GM23248 (cell line): Measurements from ENCODE around the gene PYCR2. TPM values are rescaled to one million over a fixed set of nuclear protein-coding genes. Genes with fewer than 3 reads are reported as not detected.
"Not testable (repeated sequence)": the region's sequence is repeated elsewhere in the genome, so short reads cannot be mapped to it uniquely, and the experiment has no call there.

ENCODE experiments used
- DNase-seq: peaks from one replicate; pipeline ENCODE4 v3.0.0-alpha.2; 2015
- H2AFZ ChIP-seq: fragments of 200-600 bp; sonication (generic); 2 replicates; pipeline ENCODE4 v1.6.1; 2016; ENCODE audit warnings: antibody characterized with exemption
- H3F3A ChIP-seq: fragments of 200-600 bp; sonication (generic); 2 replicates; pipeline ENCODE4 v1.6.1; 2016; ENCODE audit warnings: mild to moderate bottlenecking, antibody characterized with exemption, mixed run types; ENCODE audit not compliant: insufficient read depth
- H3K27ac ChIP-seq: fragments of 200-600 bp; sonication (generic); 2 replicates; pipeline ENCODE4 v1.5.1; 2016; ENCODE audit warnings: mild to moderate bottlenecking
- H3K27me3 ChIP-seq: fragments of 200-600 bp; sonication (generic); replicated peaks from 2 replicates; pipeline ENCODE4 v1.6.1; 2016; ENCODE audit warnings: mild to moderate bottlenecking; ENCODE audit not compliant: insufficient read depth
- H3K36me3 ChIP-seq: fragments of 200-600 bp; sonication (generic); 2 replicates; pipeline ENCODE4 v1.6.1; 2016; ENCODE audit warnings: low read depth, mild to moderate bottlenecking
- H3K4me1 ChIP-seq: fragments of 200-600 bp; sonication (generic); 2 replicates; pipeline ENCODE4 v1.6.1; 2016; ENCODE audit warnings: mild to moderate bottlenecking; ENCODE audit not compliant: insufficient read depth
- H3K4me2 ChIP-seq: fragments of 200-600 bp; sonication (generic); one replicate; pipeline ENCODE4 v1.6.1; 2016; ENCODE audit warnings: mild to moderate bottlenecking; ENCODE audit not compliant: unreplicated experiment
- H3K4me3 ChIP-seq: fragments of 200-600 bp; sonication (generic); 2 replicates; pipeline ENCODE4 v1.5.1; 2016; ENCODE audit warnings: mild to moderate bottlenecking
- H3K79me2 ChIP-seq: fragments of 200-600 bp; sonication (generic); 2 replicates; pipeline ENCODE4 v1.6.1; 2016; ENCODE audit warnings: mild to moderate bottlenecking; ENCODE audit not compliant: insufficient read depth
- H3K9ac ChIP-seq: fragments of 200-600 bp; sonication (generic); 2 replicates; pipeline ENCODE4 v1.6.1; 2016; ENCODE audit warnings: mild to moderate bottlenecking
- H3K9me2 ChIP-seq: fragments of 200-600 bp; sonication (generic); 2 replicates; pipeline ENCODE4 v1.6.1; 2016; ENCODE audit warnings: mixed run types, mild to moderate bottlenecking, moderate library complexity; ENCODE audit not compliant: insufficient read depth
- H3K9me3 ChIP-seq: fragments of 200-600 bp; sonication (generic); one replicate; pipeline ENCODE4 v1.6.1; 2017; ENCODE audit warnings: low read depth
- H4K20me1 ChIP-seq: fragments of 200-600 bp; sonication (generic); 2 replicates; pipeline ENCODE4 v1.6.0; 2016; ENCODE audit not compliant: insufficient read depth
- EZH2 ChIP-seq: fragments of 200-600 bp; sonication (generic); IDR thresholded peaks from 2 replicates; pipeline ENCODE4 v1.6.1; 2018; ENCODE audit warnings: antibody characterized with exemption, mild to moderate bottlenecking; ENCODE audit not compliant: insufficient read depth, poor library complexity, severe bottlenecking
- EZH2phosphoT487 ChIP-seq: fragments of 200-600 bp; sonication (generic); IDR thresholded peaks from 2 replicates; pipeline ENCODE4 v1.6.1; 2018; ENCODE audit warnings: antibody characterized with exemption, moderate library complexity, mild to moderate bottlenecking, low read depth; ENCODE audit not compliant: insufficient read depth
- WGBS, 2 experiments: methylation state at CpG; one replicate each; pipeline ENCODE4 v1.1.6; 2015 to 2017; ENCODE audit warnings: low lambda C conversion rate in 2 of 2, low coverage in 1 of 2; ENCODE audit errors: missing lambda C conversion rate in 2 of 2; 5-methylcytosine and 5-hydroxymethylcytosine counted together
- in situ Hi-C: fragments of 300-500 bp; cut with MboI; formaldehyde crosslinking; loops from 2 replicates; pipeline ENCODE4 v1.15.0; 2020
- polyA plus RNA-seq: library from polyadenylated mRNA; unstranded; fragments of >200 nt; fragmentation: Nextera tagmentation; extraction: Ambion mirVana; gene quantifications from 2 replicates; pipeline ENCODE4 v1.2.1, GENCODE V29; 2016
- total RNA-seq: library from RNA; depleted of rRNA; stranded (reverse); fragments of >200 nt; shearing (Covaris generic); gene quantifications from 2 replicates; pipeline ENCODE4 v1.2.3, GENCODE V29; 2014

PYCR2 gene
- total and polyA plus RNA-seq, 2 experiments from 2014 or later, result 55.5 to 59.1 TPM

DNA sequence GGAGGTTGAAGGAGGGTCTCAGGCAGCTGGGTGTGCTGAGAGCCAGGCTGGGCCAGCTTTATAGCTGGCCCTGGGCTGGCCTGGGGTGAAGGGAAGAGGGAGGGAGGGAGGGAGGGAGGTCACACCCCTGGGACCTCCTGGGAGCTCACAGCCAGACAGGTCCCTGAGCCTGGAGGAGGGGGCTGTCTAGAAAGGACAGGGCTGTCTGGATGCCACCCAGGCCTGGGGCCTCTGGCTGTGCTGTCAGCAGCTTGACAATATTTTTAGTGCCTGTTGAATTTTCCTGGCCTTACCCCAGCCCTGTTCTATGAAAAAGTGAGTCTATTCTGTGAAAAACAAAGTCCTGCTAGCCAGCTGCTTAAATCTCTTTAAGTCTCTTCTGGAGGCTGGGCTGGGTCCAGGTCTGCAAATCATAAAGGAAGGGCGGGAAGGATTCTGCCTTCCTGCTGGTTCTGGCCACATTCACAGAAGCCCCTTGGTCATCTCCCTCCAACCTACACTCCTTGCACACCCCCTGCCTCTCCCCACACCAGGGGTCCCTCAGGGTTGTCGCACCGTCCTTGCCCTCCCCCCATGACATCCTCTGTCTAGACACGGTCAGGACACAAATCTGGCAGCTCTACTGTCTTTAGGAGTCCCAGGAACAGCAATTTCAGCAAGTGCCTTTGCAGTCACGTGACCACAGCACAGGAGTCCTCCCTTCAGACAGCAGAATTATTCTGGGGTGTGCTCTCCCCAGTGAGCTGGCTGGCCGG, 17.3 kb upstream of the PYCR2 start, which contains the start of gene LEFTY2:
TSS of gene LEFTY2 (minus strand) at position 34 of the 755 bp plus-strand sequence. CDS start 80 bp downstream, outside the sequence.
- TF ChIP-seq EZH2 (no peak), EZH2phosphoT487 (no peak)
- H3K27ac ChIP-seq, result no peak within 1 kb of the TSS
- H4K20me1 ChIP-seq, result no peaks in the 10 kb centered on the region
- no peak within 1 kb of the TSS for H3K4me3 ChIP-seq
- no peak within 1 kb of the TSS for H3K4me2 ChIP-seq
- 0 out of 2 replicates have a peak, but pooled peaks cover 2% of the 10 kb centered on the region for H3F3A ChIP-seq
- 0 out of 2 replicates have a peak, but pooled peaks cover 2% of the 10 kb centered on the region for H3K27me3 ChIP-seq
- H3K9ac ChIP-seq, result no peak within 1 kb of the TSS
- H3K4me1 ChIP-seq, result 0 out of 2 replicates have a peak, but pooled peaks cover 2% of the 10 kb centered on the region
- DNase-seq, result peak; percentile 19
- 41 to 55% methylated on average over 6 of the region's 6 CpGs for WGBS, 2 experiments
- no peaks in the 10 kb centered on the region for H3K36me3 ChIP-seq
- in situ Hi-C loops, result no loop called here
- no peak within 1 kb of the TSS for H2AFZ ChIP-seq
- no peaks in the 10 kb centered on the region for H3K9me3 ChIP-seq
- H3K79me2 ChIP-seq, result no peaks in the 10 kb centered on the region
- no peaks in the 10 kb centered on the region for H3K9me2 ChIP-seq

DNA sequence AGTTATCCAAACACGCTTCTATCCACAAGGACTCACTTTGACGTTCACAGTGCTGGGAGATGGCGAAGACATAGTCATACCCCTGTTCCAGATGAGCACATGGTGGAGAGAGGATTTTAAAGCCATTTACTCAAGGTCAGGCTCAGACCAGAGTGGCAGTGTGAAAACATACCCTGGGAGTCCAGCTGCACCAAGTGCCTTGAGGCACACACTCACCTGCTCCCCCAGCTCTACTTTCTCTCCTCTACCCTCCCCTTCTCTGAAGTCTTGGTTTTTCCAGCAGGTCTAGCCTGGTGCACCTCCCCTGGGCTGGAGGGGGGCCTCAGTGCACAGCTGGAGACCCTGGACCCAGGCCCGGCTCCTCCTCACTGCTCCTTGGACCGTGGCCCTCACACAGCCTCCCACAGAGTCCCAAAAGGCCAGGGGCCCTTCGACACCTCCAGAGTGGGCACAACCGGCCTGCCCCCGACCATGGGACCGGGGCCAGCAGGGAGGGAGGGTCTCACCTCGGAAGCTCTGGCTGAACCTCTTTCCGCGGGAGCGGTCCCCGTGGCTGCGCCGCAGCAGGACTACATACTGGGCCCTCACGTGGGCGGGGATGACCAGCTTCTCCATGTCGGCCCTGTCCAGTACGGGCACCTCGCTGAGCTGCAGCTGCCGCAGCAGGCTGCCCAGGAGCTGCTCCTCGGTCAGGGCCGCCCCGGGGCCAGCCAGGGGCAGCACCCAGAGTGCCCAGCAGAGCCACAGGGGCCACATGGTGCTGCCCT, 16.5 kb upstream of the PYCR2 start:
- Histone ChIP-seq H3K9ac (no peak overlapping the region), H3K4me2 (no peak overlapping the region), H3K4me1 (0 out of 2 replicates have a peak, but pooled peaks cover 6% of the 10 kb centered on the region), H2AFZ (no peak overlapping the region), H3K9me2 (no peaks in the 10 kb centered on the region), H3F3A (0 out of 2 replicates have a peak, but pooled peaks cover 3% of the 10 kb centered on the region), H3K36me3 (no peaks in the 10 kb centered on the region), H4K20me1 (no peaks in the 10 kb centered on the region), H3K27ac (no peak overlapping the region), H3K4me3 (no peak overlapping the region), H3K9me3 (no peaks in the 10 kb centered on the region), H3K79me2 (no peaks in the 10 kb centered on the region), H3K27me3 (no peaks in the 10 kb centered on the region)
- no peak for DNase-seq
- in situ Hi-C loops, result no loop called here
- WGBS, 2 experiments, result 68 to 73% methylated on average over 22 to 25 of the region's 25 CpGs
- TF ChIP-seq EZH2 (no peak), EZH2phosphoT487 (no peak)

DNA sequence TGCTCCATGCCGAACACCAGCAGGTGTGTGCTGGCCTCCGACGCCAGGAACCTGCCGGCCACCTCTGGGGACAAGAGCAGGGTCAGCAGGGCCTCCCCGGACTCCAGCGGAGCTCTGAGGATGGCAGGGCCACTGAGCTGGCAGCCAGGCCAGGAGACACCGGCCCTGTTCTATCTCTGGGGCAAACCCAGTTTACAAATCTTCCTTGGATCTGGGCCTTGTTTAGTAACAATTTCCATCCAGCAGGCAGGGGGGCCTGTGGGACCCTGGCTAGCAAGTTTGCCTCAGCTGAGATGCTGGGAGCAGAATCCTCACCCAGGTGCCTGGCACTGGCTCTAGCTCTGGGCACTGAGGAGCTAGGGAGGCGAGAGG, 15.9 kb upstream of the PYCR2 start:
- H3K79me2 ChIP-seq, DNase-seq, H3F3A ChIP-seq, H3K4me1 ChIP-seq, H3K27me3 ChIP-seq, H3K9me3 ChIP-seq, H4K20me1 ChIP-seq, H3K27ac ChIP-seq, H3K9me2 ChIP-seq, H3K4me3 ChIP-seq, in situ Hi-C loops, H3K36me3 ChIP-seq, H2AFZ ChIP-seq, H3K4me2 ChIP-seq, H3K9ac ChIP-seq: not testable (repeated sequence)
- 78 to 89% methylated on average over 6 to 7 of the region's 8 CpGs for WGBS, 2 experiments

- H3K36me3 ChIP-seq, H3K27ac ChIP-seq, H3K27me3 ChIP-seq, H3K4me1 ChIP-seq, H3K9me3 ChIP-seq, H2AFZ ChIP-seq, H3K4me2 ChIP-seq, H3K4me3 ChIP-seq, H3K9ac ChIP-seq, H3K79me2 ChIP-seq, H4K20me1 ChIP-seq, in situ Hi-C loops, H3F3A ChIP-seq, DNase-seq, H3K9me2 ChIP-seq: not testable (repeated sequence)
- WGBS, 2 experiments, result 74 to 76% methylated on average over 19 to 62 of the region's 69 CpGs
Observed at GRCh38 chr1:225939097-225939938, 15.3 kb upstream of the PYCR2 start.
